Measurements from ENCODE around the gene F7. TPM values are rescaled to one million over a fixed set of nuclear protein-coding genes. Genes with fewer than 3 reads are reported as not detected.
A peak's percentile ranks its signal among the peaks of the same experiment; 100 is the strongest.

The F7 gene
- total RNA-seq, 4 donors from 2014 or later, result not detected

DNA sequence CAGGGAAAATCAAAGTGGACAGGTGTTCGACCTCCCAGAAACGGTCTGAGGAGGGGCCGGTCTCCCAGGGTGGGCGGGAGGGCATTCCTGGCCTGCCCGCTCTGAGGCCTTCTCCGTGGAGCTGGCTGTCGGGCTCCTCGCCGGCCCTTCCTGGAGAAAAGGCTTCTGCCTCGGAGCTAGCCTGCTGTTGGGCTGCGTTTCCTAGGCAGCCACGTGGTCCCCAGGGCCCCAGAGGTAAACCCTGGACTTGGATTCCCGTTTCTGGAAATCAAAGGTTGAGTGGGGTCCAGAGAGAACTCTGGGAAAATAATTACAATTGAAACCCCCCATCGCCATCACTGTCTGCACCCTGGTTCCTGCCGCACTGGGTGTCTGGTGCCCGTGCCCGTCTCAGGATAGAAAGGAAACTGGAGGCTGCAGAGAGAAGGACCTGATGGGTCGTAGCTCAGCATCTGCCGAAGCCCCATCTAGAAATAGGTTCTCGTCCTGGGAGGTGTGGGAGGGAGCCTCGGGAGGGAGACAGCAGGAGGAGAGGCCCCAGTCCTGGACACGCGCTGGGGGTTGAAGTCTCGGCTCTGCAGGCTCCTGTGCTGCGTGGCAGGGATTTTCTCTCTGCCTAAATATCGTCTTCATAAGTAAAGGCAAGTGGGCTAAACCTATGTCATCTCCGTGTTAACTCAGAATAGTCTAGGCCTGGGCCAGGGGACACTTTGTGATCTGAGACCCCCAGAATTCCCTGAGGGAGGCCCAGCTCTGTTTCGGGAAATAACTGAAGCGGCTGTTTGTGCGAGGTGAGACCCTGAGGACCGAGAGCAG lies 45.2 kb downstream of the F7 start:
- H3K27me3 ChIP-seq, result no peaks in the 10 kb centered on the region
- H3K36me3 ChIP-seq, result no peaks in the 10 kb centered on the region
- H3K4me3 ChIP-seq (replicated peaks in 1 of 3), result no peak overlapping the region
- no peak for DNase-seq
- 90 to 93% methylated on average over 31 of the region's 31 CpGs for WGBS, 2 donors
- no peak overlapping the region for H3K27ac ChIP-seq
- no peaks in the 10 kb centered on the region for H3K9me3 ChIP-seq
- intact Hi-C loops (cut with DNase I), result loop anchor here (10.0 kb wide), 1 partner anchor 214 kb away; the partner anchor contains the start of gene GRTP1
- TF ChIP-seq, protein P1, sequence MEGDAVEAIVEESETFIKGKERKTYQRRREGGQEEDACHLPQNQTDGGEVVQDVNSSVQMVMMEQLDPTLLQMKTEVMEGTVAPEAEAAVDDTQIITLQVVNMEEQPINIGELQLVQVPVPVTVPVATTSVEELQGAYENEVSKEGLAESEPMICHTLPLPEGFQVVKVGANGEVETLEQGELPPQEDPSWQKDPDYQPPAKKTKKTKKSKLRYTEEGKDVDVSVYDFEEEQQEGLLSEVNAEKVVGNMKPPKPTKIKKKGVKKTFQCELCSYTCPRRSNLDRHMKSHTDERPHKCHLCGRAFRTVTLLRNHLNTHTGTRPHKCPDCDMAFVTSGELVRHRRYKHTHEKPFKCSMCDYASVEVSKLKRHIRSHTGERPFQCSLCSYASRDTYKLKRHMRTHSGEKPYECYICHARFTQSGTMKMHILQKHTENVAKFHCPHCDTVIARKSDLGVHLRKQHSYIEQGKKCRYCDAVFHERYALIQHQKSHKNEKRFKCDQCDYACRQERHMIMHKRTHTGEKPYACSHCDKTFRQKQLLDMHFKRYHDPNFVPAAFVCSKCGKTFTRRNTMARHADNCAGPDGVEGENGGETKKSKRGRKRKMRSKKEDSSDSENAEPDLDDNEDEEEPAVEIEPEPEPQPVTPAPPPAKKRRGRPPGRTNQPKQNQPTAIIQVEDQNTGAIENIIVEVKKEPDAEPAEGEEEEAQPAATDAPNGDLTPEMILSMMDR (IDR thresholded peaks at IDR 0.05), result no peak
- no peak for TF ChIP-seq POLR2A (IDR thresholded peaks at IDR 0.05)
- peaks cover 10 to 16% of the 10 kb centered on the region in 2 donors for H3K4me1 ChIP-seq

DNA sequence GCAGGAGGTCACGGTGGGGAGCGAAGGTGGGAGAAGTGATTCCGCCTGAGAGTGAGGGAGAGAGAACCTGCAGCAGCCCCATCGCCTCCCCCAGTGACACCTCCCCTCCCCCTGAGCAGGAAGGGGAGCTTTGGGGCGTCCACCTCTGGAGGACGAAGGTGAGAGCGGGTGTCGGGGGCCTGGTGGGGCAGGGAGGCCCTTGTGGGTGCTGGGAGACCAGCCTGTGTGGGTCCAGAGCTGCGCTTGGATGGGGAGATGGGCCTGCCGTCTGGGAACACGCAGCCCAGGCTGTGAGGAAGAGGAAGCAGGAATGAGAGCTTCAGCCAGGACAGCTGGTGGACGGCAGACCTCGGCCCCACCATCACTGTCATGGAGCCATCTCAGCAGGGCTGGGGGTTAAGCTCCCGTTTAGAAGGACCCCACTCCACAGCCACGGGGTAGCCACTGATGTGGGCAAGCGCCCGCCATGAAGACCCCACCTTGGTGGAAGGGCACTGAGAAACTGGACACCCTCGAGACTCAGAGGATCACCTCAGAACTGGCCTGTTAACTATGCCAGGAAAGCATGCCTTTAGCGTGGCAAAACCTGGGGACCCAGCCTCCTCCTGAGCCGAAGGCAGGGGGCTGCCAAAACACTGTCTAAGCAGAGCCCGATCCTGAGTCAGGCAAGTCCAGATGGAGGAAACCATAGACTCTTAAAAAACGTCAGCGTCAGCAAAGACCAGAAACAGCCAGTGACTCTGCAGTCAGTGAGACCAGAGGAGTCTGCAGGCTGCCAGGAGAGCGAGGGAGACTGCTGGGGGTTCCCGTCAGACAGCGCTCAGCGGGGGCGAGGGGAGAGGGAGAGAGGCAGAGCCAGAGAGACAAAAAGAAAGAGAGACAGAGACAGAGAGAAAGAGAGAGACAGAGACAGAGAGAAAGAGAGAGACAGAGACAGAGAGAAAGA lies 46.4 kb downstream of the F7 start:
- WGBS, 2 donors, result 74 to 75% methylated on average over 22 to 27 of the region's 28 CpGs
- DNase-seq, result peak in 1 of 2 donors; percentile 16
- Histone ChIP-seq H3K4me1 (peaks cover 10 to 16% of the 10 kb centered on the region in 2 donors), H3K27me3 (no peaks in the 10 kb centered on the region), H3K4me3 (replicated peaks in 1 of 3) (peak overlapping the region in 1 of 3 donors; percentile 35), H3K9me3 (no peaks in the 10 kb centered on the region), H3K27ac (no peak overlapping the region), H3K36me3 (no peaks in the 10 kb centered on the region)
- TF ChIP-seq, protein P1 (IDR thresholded peaks at IDR 0.05), result no peak
- no peak for TF ChIP-seq POLR2A (IDR thresholded peaks at IDR 0.05)
- intact Hi-C loops (cut with DNase I), result loop anchor here (10.0 kb wide), 1 partner anchor 213 kb away; the partner anchor contains the start of gene GRTP1

DNA sequence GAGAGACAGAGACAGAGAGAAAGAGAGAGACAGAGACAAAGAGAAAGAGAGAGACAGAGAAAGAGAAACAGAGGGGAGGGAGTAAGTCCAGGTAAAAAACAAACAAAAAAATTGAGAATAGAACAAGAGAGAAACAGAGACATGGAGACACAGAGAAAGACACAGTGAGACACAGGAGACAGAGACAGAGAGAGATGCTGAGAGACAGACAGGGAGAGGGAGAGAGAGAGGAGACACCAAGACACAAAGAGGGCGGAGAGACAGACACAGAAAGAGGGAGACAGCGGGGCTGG lies 47.0 kb downstream of the F7 start:
- no peak for DNase-seq
- no peaks in the 10 kb centered on the region for H3K27me3 ChIP-seq
- H3K9me3 ChIP-seq, result no peaks in the 10 kb centered on the region
- H3K4me1 ChIP-seq, result peaks cover 10 to 16% of the 10 kb centered on the region in 2 donors
- WGBS, 2 donors, result 42 to 60% methylated on average over 2 of the region's 2 CpGs
- peak overlapping the region in 1 of 3 donors; percentile 30 for H3K27ac ChIP-seq
- no peaks in the 10 kb centered on the region for H3K36me3 ChIP-seq
- intact Hi-C loops (cut with DNase I), result loop anchor here (10.0 kb wide), 1 partner anchor 212 kb away; the partner anchor contains the start of gene GRTP1
- TF ChIP-seq POLR2A (IDR thresholded peaks at IDR 0.05), result no peak
- TF ChIP-seq, protein P1 (IDR thresholded peaks at IDR 0.05), result no peak
- peak overlapping the region in 1 of 3 donors; percentile 35 for H3K4me3 ChIP-seq (replicated peaks in 1 of 3)

DNA sequence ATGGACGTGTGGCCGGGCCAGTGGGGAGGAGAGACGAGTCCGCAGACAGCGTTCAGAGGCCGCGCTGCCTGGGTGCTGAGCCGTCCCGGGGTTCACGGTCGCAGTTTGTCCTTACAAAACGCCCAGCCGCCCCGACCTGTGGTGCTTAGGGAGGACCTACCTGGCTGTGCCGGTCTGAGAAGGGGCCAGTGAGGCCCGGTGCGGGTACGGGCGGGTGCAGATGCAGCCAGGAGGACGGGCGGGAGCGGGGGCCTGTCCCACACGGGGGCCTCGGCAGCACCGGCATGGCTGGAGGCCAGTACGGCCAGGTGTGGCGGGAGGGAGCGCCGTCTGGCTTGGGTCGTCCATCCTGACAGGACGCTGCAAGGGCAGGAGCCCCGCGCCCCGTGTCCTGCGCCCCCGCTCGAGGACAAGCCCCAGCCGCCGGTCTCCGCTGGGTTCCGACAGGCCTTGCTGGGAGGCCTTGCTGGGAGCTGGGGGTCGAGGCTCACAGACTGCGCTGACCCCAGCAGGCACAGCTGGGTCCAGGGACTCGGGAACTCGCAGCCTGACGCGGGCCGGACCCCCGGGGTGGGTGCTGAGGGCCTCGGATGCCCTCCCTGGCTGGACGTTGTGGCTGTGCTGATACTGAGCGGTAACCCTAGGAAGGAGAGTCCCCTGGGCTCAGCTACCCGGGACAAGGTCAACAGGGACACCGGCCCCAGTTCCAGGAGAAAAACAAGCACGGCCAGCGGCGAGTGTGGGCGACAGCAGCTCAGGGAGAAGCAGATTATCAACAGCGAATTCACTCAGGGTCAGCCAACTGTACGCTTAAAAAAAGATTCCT lies 47.6 kb downstream of the F7 start:
- TF ChIP-seq, protein P1 (IDR thresholded peaks at IDR 0.05), result no peak
- TF ChIP-seq POLR2A (IDR thresholded peaks at IDR 0.05), result peak in 1 of 2 donors; percentile 19
- Histone ChIP-seq H3K4me1 (peaks cover 10 to 16% of the 10 kb centered on the region in 2 donors), H3K9me3 (no peaks in the 10 kb centered on the region), H3K27me3 (no peaks in the 10 kb centered on the region), H3K36me3 (no peaks in the 10 kb centered on the region), H3K27ac (peak overlapping the region; percentile 30 to 85 (median 38)), H3K4me3 (replicated peaks in 1 of 3) (peak overlapping the region in 2 of 3 donors; percentile 35 to 47)
- WGBS, 2 donors, result 14 to 15% methylated on average over 22 to 38 of the region's 60 CpGs
- intact Hi-C loops (cut with DNase I), result loop anchor here (10.0 kb wide), 1 partner anchor 212 kb away; the partner anchor contains the start of gene GRTP1
- DNase-seq, result peak; percentile 47 to 57

Measured in thyroid gland (tissue), 4 donors.